DND-41 (cell line): ENCODE measurements around the gene KCNT2.

Source experiments
- ATAC-seq: fragments of 200-7000 bp; cut with Tn5 transposase; 3 replicates; pipeline ENCODE4 v1.9.1; 2021; ENCODE audit warnings: low read depth; ENCODE audit not compliant: insufficient read depth
- DNase-seq: peaks from one replicate; pipeline ENCODE4 v3.0.0-alpha.2; 2020
- H2AFZ ChIP-seq: 2 replicates; pipeline ENCODE4 v1.6.0; 2012; ENCODE audit warnings: low read depth, low read length
- H3K27ac ChIP-seq: 2 replicates; pipeline ENCODE4 v1.5.1; 2012; ENCODE audit warnings: low read length, inconsistent platforms
- H3K27me3 ChIP-seq: fragments of 200-600 bp; sonication (generic); 2 replicates; pipeline ENCODE4 v1.6.0; 2012; ENCODE audit warnings: low read length, mild to moderate bottlenecking, inconsistent platforms; ENCODE audit not compliant: insufficient read depth, poor library complexity
- H3K36me3 ChIP-seq: 2 replicates; pipeline ENCODE4 v1.5.1; 2012; ENCODE audit warnings: low read length, inconsistent platforms; ENCODE audit not compliant: insufficient read depth
- H3K4me1 ChIP-seq: 2 replicates; pipeline ENCODE4 v1.5.1; 2012; ENCODE audit warnings: mild to moderate bottlenecking, low read length; ENCODE audit not compliant: insufficient read depth
- H3K4me2 ChIP-seq: 2 replicates; pipeline ENCODE4 v1.6.0; 2012; ENCODE audit warnings: mild to moderate bottlenecking, moderate library complexity, low read length, inconsistent platforms; ENCODE audit not compliant: insufficient read depth
- H3K4me3 ChIP-seq, 2 experiments: fragments of 200-600 bp in 1 of 2; shearing (Covaris generic) in 1 of 2; 2 replicates each; pipeline ENCODE4 v1.5.1; 2012 to 2016; ENCODE audit warnings: inconsistent platforms in 2 of 2, low read length in 2 of 2, mild to moderate bottlenecking in 2 of 2, low read depth in 1 of 2, moderate library complexity in 1 of 2
- H3K79me2 ChIP-seq: 2 replicates; pipeline ENCODE4 v1.6.0; 2012; ENCODE audit warnings: low read length, inconsistent platforms; ENCODE audit not compliant: insufficient read depth
- H3K9ac ChIP-seq: 2 replicates; pipeline ENCODE4 v1.6.0; 2012; ENCODE audit warnings: low read depth, mild to moderate bottlenecking, inconsistent platforms, low read length, moderate library complexity
- H3K9me3 ChIP-seq: 2 replicates; pipeline ENCODE4 v1.5.1; 2012; ENCODE audit warnings: low read length, moderate library complexity, mild to moderate bottlenecking, inconsistent platforms; ENCODE audit not compliant: insufficient read depth, severe bottlenecking
- H4K20me1 ChIP-seq: 2 replicates; pipeline ENCODE4 v1.6.0; 2012; ENCODE audit warnings: low read length; ENCODE audit not compliant: insufficient read depth
- CTCF ChIP-seq: IDR thresholded peaks from 2 replicates; pipeline ENCODE4 v1.5.1; 2012; ENCODE audit warnings: borderline replicate concordance, low read length, moderate library complexity, mild to moderate bottlenecking; ENCODE audit not compliant: poor library complexity, severe bottlenecking; ENCODE audit errors: extremely low read depth
- EZH2 ChIP-seq: IDR thresholded peaks from 3 replicates; pipeline ENCODE4 v1.6.1; 2012; ENCODE audit warnings: borderline replicate concordance, low read depth, mild to moderate bottlenecking, moderate library complexity, low read length, inconsistent platforms; ENCODE audit not compliant: severe bottlenecking

The KCNT2 gene

GRCh38 chr1:196385109-196385508, 223.1 kb downstream of the KCNT2 start:
- ATAC-seq (no peak), DNase-seq (no peak)
- TF ChIP-seq EZH2: no peak
- TF ChIP-seq CTCF: no peak
- Histone ChIP-seq H3K4me1 (no peaks in the 10 kb centered on the region), H3K79me2 (no peaks in the 10 kb centered on the region), H3K9ac (no peak overlapping the region), H3K9me3 (no peaks in the 10 kb centered on the region), H4K20me1 (no peaks in the 10 kb centered on the region), H3K36me3 (no peaks in the 10 kb centered on the region), H3K27me3 (no peaks in the 10 kb centered on the region), H3K4me2 (no peak overlapping the region), H2AFZ (no peak overlapping the region), H3K27ac (no peak overlapping the region), H3K4me3 (no peak overlapping the region)

GRCh38 chr1:196382383-196382782, 225.9 kb downstream of the KCNT2 start:
- no peaks in the 10 kb centered on the region for H3K4me1 ChIP-seq
- H3K9me3 ChIP-seq: no peaks in the 10 kb centered on the region
- no peak overlapping the region for H3K9ac ChIP-seq
- no peak overlapping the region for H2AFZ ChIP-seq
- H3K27ac ChIP-seq: no peak overlapping the region
- no peaks in the 10 kb centered on the region for H4K20me1 ChIP-seq
- ATAC-seq (no peak), DNase-seq (no peak)
- H3K27me3 ChIP-seq: no peaks in the 10 kb centered on the region
- no peak overlapping the region for H3K4me3 ChIP-seq
- no peaks in the 10 kb centered on the region for H3K36me3 ChIP-seq
- H3K79me2 ChIP-seq: no peaks in the 10 kb centered on the region
- no peak for TF ChIP-seq CTCF
- no peak for TF ChIP-seq EZH2
- H3K4me2 ChIP-seq: no peak overlapping the region

GRCh38 chr1:196381544-196381943, 226.7 kb downstream of the KCNT2 start:
- no peaks in the 10 kb centered on the region for H3K4me1 ChIP-seq
- no peak overlapping the region for H3K9ac ChIP-seq
- no peaks in the 10 kb centered on the region for H3K36me3 ChIP-seq
- H3K4me3 ChIP-seq: no peak overlapping the region
- H3K79me2 ChIP-seq: no peaks in the 10 kb centered on the region
- no peak overlapping the region for H3K4me2 ChIP-seq
- no peak overlapping the region for H3K27ac ChIP-seq
- no peak for DNase-seq
- H2AFZ ChIP-seq: no peak overlapping the region
- no peak for ATAC-seq
- H3K9me3 ChIP-seq: no peaks in the 10 kb centered on the region
- H3K27me3 ChIP-seq: no peaks in the 10 kb centered on the region
- H4K20me1 ChIP-seq: no peaks in the 10 kb centered on the region
- TF ChIP-seq EZH2 (no peak), CTCF (no peak)

- no peaks in the 10 kb centered on the region for H4K20me1 ChIP-seq
- no peak overlapping the region for H3K4me3 ChIP-seq
- no peak overlapping the region for H3K27ac ChIP-seq
- H3K4me1 ChIP-seq: no peaks in the 10 kb centered on the region
- ATAC-seq (no peak), DNase-seq (no peak)
- H2AFZ ChIP-seq: no peak overlapping the region
- no peaks in the 10 kb centered on the region for H3K36me3 ChIP-seq
- no peak overlapping the region for H3K4me2 ChIP-seq
- H3K9me3 ChIP-seq: no peaks in the 10 kb centered on the region
- no peak overlapping the region for H3K9ac ChIP-seq
- no peak for TF ChIP-seq EZH2
- TF ChIP-seq CTCF: no peak
- no peaks in the 10 kb centered on the region for H3K79me2 ChIP-seq
- no peaks in the 10 kb centered on the region for H3K27me3 ChIP-seq
These were observed 227.9 kb downstream of the KCNT2 start for GRCh38 chr1:196380316-196380715.
